ENCODE results near the gene CDC45. TPM values are rescaled to one million over a fixed set of nuclear protein-coding genes. Genes with fewer than 3 reads are reported as not detected.
"Not testable (repeated sequence)": the region's sequence is repeated elsewhere in the genome, so short reads cannot be mapped to it uniquely, and the experiment has no call there.

Gene CDC45
- total RNA-seq, 1 donor from 2014 or later, result 31.2 TPM

DNA sequence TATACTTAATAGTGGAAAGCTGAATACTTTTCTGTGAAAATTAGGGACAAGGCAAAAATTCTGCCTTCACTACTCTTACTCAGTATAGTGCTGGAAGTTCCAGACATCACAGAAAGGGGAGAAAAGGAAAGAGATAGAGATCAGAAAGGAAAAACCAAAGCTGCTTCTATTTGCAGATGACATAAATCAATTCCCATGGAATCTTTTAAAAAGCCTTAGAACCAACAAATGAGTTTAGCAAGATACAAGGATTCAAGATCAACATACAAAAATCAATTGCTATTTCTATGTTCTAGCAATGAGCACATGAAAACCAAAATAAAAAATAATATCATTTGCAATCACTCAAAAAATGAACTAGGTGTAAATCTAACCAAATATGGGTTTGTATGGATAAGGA is 60.7 kb downstream of the CDC45 start:
- no peak for DNase-seq (ENCODE audit: low read depth)
- H3K4me3 ChIP-seq (ENCODE audit: low read depth, low read length), result no peak overlapping the region
- TF ChIP-seq, protein P1, sequence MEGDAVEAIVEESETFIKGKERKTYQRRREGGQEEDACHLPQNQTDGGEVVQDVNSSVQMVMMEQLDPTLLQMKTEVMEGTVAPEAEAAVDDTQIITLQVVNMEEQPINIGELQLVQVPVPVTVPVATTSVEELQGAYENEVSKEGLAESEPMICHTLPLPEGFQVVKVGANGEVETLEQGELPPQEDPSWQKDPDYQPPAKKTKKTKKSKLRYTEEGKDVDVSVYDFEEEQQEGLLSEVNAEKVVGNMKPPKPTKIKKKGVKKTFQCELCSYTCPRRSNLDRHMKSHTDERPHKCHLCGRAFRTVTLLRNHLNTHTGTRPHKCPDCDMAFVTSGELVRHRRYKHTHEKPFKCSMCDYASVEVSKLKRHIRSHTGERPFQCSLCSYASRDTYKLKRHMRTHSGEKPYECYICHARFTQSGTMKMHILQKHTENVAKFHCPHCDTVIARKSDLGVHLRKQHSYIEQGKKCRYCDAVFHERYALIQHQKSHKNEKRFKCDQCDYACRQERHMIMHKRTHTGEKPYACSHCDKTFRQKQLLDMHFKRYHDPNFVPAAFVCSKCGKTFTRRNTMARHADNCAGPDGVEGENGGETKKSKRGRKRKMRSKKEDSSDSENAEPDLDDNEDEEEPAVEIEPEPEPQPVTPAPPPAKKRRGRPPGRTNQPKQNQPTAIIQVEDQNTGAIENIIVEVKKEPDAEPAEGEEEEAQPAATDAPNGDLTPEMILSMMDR (conservative IDR thresholded peaks at IDR 0.05; ENCODE audit: low read depth, low read length), result no peak

DNA sequence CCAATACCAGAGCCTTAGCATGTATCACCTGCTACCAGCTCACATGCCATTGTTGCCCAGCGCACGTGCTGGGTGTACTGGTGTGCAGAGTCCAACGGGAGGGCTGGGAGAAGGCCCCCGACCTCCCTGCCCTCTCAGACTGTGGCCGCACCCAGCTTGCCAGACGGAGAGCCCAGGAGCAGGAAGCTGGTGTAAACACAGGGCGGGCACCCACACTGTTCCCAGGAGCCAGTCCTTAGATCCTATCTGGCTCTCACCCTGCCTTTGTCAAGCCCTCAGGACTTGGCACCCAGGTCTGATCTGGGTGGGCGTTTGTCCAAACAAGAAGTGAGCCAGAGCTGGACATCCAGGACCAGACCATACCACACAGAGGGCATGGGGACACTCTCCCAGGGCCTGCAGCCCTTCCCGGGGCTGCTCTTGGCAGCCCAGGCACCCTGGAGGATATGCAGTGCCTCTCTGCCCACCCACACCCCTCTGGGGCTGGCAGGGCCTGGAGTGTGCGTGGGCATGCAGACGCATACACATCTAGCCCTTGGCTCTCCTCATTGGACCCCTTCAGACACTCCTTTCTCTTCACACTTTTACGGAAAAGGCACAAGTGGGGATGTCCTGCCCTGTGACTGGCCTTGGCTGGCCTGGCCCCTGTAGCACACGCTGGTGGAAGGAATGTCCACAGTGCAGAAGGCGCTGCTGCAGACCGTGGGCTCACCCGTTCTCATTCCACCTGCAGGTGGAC is 64.4 kb downstream of the CDC45 start:
- H3K4me3 ChIP-seq (ENCODE audit: low read depth, low read length), result no peak overlapping the region
- TF ChIP-seq, protein P1 (conservative IDR thresholded peaks at IDR 0.05; ENCODE audit: low read depth, low read length), result no peak
- DNase-seq (ENCODE audit: low read depth), result no peak

DNA sequence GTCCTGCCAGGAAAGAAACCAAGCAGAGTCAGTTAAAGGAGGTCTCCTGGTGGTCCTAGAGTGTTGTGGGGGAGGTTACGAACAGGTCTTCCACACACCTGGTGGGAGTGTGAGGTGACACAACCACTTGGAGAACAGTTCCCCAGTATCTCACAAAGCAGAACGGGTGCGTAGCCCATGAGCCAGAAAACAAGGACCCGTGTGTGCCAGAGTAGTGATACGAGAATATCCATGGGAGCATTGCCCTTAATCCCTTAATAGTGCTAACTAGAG is 66.2 kb downstream of the CDC45 start:
- TF ChIP-seq, protein P1 (conservative IDR thresholded peaks at IDR 0.05; ENCODE audit: low read depth, low read length), result no peak
- no peak for DNase-seq (ENCODE audit: low read depth)
- no peak overlapping the region for H3K4me3 ChIP-seq (ENCODE audit: low read depth, low read length)

DNA sequence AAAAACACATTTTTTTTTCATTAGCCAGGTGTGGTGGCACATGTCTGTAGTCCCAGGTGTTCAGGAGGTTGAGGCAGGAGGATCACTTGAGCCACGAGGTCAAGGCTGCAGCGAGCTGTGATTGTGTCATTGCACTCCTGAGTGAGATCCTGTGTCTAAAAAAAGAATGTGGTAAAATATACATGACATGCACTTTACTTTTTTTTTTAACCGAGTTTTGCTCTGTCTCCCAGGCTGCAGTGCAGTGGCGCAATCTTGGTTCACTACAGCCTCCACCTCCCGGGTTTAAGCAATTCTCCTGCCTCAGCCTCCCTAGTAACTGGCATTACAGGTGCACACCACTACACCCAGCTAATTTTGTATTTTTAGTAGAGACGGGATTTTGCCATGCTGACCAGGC is 67.0 kb downstream of the CDC45 start:
- TF ChIP-seq, protein P1 (conservative IDR thresholded peaks at IDR 0.05; ENCODE audit: low read depth, low read length), result no peak
- H3K4me3 ChIP-seq (ENCODE audit: low read depth, low read length), result no peak overlapping the region
- no peak for DNase-seq (ENCODE audit: low read depth)

DNA sequence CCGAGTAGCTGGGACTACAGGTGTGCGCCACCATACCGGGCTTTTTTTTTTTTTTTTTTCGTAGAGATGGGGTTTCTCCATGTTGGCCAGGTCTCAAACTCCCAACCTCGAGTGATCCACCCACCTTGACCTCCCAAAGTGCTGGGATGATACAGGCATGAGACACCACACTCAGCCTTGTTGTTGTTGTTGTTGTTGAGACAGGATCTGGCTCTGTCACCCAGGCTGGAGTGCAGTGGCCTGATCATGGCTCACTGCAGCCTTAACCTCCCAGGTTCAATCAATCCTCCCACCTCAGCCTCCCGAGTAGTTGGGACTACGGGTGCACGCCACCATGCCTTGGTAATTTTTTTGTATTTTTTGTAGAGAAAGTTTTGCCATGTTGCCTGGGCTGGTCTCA is 67.9 kb downstream of the CDC45 start:
- TF ChIP-seq, protein P1 (conservative IDR thresholded peaks at IDR 0.05; ENCODE audit: low read depth, low read length), result no peak
- DNase-seq (ENCODE audit: low read depth), result no peak
- H3K4me3 ChIP-seq (ENCODE audit: low read depth, low read length), result no peak overlapping the region

DNA sequence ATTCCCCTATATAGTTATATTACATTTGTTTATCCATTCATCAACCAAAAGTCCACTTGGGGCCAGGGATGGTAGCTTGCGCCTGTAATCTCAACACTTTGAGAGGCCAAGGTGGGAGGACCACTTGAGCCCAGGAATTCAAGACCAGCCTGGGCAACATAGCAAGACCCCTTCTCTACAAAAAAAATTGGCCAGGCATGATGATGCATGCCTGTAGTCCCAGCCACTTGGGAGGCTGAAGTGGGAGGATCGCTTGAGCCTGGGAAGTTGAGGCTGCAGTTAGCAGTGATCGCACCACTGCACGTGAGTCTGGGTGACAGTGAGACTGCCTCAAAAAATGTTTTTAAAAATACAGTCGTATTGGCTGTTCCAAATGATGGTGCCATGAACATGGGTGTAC is 68.7 kb downstream of the CDC45 start:
- DNase-seq (ENCODE audit: low read depth); H3K4me3 ChIP-seq (ENCODE audit: low read depth, low read length): not testable (repeated sequence)

DNA sequence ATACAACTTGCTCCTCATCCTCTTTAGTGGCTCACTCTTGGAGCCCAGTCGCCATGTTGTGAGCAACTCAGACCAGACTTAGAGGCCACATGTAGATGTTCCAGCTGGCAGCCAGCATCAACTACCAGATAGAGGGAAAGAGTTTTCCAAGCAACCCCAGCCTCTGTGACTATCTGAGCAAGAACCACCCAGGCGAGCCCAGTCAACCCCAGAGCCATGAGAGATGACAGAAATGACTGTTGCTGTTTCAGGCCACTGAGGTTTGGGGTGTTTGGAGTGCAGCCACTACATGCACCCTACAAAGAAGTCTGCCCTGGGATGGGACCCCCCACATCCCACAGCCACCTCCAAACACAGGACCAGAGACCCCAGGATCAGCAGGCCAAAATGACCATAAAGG is 69.2 kb downstream of the CDC45 start:
- no peak overlapping the region for H3K4me3 ChIP-seq (ENCODE audit: low read depth, low read length)
- no peak for DNase-seq (ENCODE audit: low read depth)
- TF ChIP-seq, protein P1 (conservative IDR thresholded peaks at IDR 0.05; ENCODE audit: low read depth, low read length), result no peak

Data from epithelial cell of proximal tubule (primary cell).